T-helper 1 cell (primary cell): Measurements from ENCODE around the gene TUBGCP2.

Experiments
- DNase-seq, 5 donors: peaks; one replicate each; pipeline ENCODE4 v3.0.0-alpha.2; 2012 to 2020

TUBGCP2 gene

GRCh38 chr10:133339708-133340380 is 31.2 kb upstream of the TUBGCP2 start:
- DNase-seq = no peak

GRCh38 chr10:133338080-133339071 is 29.7 kb upstream of the TUBGCP2 start:
- peak in 1 of 5 donors; percentile 2 for DNase-seq

- DNase-seq = no peak
These were observed 28.7 kb upstream of the TUBGCP2 start for GRCh38 chr10:133337370-133337725.

DNA sequence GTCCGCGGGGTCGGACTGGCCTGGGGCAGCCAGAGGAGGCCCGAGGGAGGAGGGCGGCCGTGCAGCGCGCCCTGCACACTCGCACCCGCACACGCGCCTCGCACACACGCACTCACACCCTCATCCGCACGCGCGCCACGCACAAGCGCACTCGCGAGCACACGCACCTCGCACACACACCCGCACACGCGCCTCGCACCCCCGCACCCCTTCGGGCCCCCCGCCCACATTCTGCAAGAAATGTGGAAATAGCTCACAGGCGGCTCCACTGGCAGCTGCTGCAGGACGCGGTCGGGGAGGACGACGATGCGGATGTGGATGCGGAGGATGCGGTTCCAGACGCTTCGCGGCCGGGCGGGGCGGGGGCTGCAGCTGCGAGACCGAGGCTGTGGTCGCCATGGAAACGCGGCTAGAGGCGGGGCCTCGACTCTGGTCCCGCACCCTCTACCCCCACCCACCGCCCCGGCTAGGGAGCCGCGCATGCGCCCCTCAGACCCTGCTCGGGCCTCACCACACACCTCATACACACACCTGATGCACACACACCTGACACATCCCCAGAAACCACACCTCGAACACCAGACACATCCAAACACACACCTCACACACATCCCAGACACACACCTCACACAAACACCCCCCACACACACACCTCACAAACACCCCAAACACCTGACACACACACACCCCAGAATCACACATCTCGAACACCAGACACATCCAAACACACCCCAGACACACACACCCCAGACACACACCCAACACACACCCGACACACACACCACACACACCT is 28.1 kb upstream of the TUBGCP2 start, which contains the start of gene CALY:
CALY (minus strand) TSS at position 320 of the 793 bp plus-strand sequence. CDS start 7,907 bp downstream, outside the sequence.
- DNase-seq = peak; percentile 80 to 91 (median 88)

DNA sequence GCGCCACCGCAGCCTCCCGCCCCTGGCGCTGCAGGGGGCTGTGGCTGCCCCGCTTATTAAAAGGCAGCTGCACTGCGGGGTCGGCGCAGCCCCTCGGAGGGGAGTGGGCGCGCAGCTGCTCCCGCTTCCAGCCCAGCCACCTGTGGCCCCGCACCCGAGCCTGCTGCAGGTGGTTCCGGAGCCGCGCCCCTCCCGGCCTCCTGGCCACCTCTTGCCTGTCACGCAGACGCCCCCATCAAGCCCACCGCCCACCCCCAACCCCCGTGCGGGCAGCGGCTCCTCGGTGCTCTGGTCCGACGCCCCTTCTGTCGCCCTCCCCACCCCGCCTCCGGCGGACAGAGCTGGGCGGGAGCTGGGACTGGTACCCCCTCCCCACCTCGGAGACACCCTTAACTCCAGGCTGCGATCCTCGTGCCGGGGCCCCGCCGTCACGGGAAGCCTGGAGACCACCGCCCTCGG is 27.5 kb upstream of the TUBGCP2 start:
- DNase-seq = peak in 1 of 5 donors; percentile 17

GRCh38 chr10:133335246-133336117 is 26.8 kb upstream of the TUBGCP2 start:
- peak; percentile 55 to 88 (median 84) for DNase-seq

DNA sequence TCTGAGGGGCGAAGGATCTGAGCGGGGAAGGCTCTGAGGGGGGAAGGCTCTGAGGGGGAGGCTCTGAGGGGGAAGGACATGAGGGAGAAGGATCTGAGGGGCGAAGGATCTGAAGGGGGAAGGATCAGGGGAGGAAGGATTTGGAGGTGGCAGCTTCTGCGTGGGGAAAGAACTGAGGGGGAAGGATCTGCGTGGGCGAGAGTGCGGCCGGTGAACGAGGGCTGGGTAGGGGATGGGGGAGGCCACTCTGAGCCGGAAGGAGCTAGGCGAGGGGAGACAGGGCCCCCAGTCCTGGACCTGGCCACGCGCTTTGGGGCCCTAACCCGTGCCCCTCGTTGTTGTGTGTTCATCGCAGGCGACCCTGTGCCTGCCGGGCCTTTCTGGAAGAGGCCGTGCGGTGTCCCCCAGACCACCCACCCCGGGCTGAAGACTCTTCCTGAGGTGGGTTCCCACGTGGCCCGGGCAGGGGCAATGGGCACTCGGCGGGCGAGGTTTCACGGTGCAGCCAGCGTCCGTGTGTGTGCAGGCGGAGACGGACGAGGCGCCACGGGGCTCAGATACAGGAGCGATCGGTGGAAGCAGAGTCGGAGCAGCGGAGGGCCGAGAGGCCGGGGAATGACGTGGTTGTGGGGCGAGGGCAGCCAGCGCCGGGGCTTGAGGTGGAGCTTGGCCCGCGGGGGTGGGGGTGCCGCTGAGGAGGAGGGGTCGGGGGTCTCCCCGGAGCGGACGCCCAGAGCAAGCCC is 26.0 kb upstream of the TUBGCP2 start:
- DNase-seq = peak in 2 of 5 donors; percentile 38 to 54

DNA sequence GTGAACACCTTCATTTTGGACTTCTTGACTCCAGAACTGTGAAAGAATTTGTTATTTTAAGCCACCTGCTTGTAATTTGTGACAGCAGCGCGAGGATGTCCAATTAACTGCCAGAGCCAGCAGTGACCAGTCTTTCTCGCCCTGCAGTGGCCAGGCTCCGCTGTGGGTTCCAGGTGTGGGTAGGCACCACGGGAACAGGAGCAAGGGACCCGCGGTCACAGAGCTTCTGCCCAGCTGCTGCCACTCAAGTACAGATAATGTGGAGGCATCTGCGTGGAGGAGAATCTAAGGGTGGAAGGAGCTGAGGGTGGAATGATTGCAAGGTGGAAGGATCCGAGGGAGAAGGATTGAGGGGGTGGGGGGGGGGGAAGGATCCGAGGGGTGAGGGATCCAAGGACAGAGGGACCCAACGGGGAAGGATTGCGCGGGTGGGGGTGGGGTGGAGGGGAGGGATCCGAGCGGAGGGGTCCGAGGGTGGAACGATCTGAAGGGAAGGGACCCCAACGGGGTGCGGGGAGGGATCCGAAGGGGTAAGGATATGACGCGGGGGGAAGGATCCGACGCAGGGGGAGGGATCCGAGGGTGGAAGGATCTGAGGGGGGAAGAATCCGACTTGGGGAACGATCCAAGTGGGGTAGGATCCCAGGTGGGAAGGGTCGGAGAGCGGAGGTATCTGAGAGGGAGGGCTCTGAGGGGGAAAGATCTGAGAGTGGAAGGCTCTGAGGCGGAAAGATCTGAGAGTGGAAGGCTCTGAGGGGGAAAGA is 24.4 kb upstream of the TUBGCP2 start:
- DNase-seq = no peak

DNA sequence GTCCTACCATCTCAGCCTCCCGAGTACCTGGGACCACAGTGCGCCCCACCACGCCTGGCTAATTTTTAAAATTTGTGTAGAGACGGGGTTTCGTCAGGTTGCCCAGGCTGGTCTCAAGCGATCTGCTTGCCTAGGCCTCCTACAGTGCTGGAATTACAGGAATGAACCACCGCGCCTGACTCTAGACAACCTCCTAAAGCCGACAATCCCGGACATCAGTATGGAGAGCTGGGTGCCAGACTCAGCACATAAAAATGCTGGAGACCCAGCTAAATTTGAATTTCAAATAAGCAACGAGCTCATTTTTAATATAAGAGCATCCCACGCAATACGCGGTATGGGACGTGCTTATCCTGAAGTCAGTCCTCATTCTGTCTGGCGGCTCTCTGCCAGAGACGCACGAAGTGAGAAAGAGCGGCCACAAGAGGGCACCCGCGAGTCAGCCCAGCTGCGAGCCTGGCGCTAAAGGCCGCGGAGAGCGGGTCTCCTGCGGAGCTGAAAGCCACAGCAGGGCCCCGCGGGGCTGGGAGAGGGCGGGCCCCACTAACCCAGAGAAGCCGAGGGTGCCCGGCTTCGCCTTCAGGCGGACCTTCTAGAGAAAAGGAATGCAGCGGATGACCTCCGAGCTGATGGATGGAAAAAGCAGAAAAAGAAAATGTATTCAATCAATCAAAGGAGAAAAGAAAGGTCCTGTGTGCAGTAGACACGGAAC is 21.0 kb upstream of the TUBGCP2 start:
- DNase-seq = peak; percentile 68 to 82 (median 80)

- DNase-seq = no peak
These were observed 20.0 kb upstream of the TUBGCP2 start for GRCh38 chr10:133328358-133329343.

- no peak for DNase-seq
These were observed 19.1 kb upstream of the TUBGCP2 start for GRCh38 chr10:133327651-133328357.

DNA sequence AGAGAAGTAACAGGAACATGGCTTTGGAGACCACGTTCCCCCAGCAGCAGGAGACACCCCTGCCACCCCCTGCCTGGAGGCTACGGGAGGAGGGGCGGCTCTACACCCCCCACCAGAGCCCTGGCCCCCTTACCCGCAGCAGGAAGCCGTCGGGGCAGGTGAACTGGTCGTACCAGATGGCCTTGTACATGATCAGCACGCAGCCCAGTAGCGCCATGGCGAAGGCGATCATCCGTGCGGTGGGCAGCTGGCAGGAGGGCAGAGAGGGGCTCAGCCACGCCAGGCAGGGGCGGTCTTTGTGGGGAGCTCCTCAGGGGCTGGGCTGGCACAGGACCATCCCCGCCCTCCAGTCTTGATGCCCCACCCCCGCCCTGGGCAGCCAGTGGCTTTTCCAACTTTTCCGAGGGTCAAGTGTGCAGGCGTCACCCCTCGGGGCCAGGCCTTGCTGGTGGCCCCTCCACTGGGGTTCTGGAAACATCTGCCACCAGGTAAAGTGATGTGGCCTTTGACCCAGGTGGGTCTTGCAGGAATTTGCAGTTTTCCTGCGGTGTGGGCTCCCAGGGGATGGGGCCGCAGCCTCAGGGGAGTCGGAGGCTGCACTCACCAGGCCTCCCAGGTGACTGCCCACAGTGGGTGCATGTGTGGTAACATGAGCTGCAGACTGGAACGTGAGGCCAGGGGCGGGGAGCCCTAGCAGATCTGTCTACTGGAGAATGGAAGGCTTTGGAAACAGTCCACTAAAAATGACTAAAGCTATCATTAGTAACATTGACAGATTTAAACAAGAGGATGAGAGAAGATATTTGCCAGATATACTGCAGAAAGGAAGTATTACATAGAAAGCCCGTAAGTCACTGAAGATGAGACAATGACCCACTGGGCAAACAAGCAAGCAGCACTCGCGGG is 18.3 kb upstream of the TUBGCP2 start:
- no peak for DNase-seq

- no peak for DNase-seq
These were observed 17.5 kb upstream of the TUBGCP2 start for GRCh38 chr10:133326223-133326551.

- peak in 2 of 5 donors; percentile 23 to 28 for DNase-seq
These were observed 17.0 kb upstream of the TUBGCP2 start for GRCh38 chr10:133325440-133326222.

- DNase-seq = no peak
These were observed 16.2 kb upstream of the TUBGCP2 start for GRCh38 chr10:133324857-133325260.
